ENCODE results near the gene PBX3. TPM values are rescaled to one million over a fixed set of nuclear protein-coding genes. Genes with fewer than 3 reads are reported as not detected.

The PBX3 gene
- 10 to 100 TPM; 14.8 to 18.0 TPM for total RNA-seq

GRCh38 chr9:125747053-125747764, at the start of gene PBX3:
TSS of gene PBX3 (plus strand) at chr9:125747373.

GRCh38 chr9:125706651-125707471, 40.3 kb upstream of the PBX3 start, which contains the start of gene MAPKAP1:
TSS of gene MAPKAP1 (minus strand) at chr9:125707208. CDS start at chr9:125672574, 34,634 bp downstream.

Other genes with a start within 250 kb of the PBX3 start
- gene MAPKAP1, start 40.2 kb upstream of the PBX3 start, total RNA-seq: 10 to 100 TPM; 50.3 to 58.5 TPM

Measured in melanocyte of skin (primary cell).